ENCODE results near the gene TECPR2.

DNA sequence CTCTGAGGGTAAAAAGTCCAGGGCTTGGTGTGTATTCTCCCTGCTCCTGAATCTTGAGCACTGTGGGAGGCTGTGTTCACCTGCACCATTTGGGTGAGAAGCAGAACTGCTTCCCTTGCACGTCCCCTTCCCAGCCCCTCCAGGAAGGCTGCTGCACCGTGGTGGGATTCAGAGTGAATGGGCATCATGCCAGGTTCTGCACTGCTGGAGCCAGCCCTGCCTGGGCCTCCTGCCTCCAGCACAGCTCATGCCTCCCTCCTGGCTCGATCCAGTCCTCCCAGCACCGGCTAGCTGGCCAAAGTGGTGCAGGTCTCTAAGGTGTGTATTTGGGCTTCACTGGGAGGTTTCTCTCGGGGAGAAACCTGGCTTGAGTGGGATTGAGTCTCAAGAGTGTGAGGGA is 92.0 kb downstream of the TECPR2 start:
- TF ChIP-seq, protein P1, sequence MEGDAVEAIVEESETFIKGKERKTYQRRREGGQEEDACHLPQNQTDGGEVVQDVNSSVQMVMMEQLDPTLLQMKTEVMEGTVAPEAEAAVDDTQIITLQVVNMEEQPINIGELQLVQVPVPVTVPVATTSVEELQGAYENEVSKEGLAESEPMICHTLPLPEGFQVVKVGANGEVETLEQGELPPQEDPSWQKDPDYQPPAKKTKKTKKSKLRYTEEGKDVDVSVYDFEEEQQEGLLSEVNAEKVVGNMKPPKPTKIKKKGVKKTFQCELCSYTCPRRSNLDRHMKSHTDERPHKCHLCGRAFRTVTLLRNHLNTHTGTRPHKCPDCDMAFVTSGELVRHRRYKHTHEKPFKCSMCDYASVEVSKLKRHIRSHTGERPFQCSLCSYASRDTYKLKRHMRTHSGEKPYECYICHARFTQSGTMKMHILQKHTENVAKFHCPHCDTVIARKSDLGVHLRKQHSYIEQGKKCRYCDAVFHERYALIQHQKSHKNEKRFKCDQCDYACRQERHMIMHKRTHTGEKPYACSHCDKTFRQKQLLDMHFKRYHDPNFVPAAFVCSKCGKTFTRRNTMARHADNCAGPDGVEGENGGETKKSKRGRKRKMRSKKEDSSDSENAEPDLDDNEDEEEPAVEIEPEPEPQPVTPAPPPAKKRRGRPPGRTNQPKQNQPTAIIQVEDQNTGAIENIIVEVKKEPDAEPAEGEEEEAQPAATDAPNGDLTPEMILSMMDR (IDR thresholded peaks at IDR 0.05; ENCODE audit: insufficient read depth, low read length): no peak
- no peak for TF ChIP-seq POLR2AphosphoS5 (IDR thresholded peaks at IDR 0.05; ENCODE audit: low read depth)
- TF ChIP-seq GABPA (IDR thresholded peaks at IDR 0.05; ENCODE audit: low read depth): no peak
